ENCODE data around the gene HSD3B2. TPM values are rescaled to one million over a fixed set of nuclear protein-coding genes. Genes with fewer than 3 reads are reported as not detected.

The HSD3B2 gene
- total RNA-seq = 1 to 10 TPM in 1 of 4 donors, not detected in 3; 3.9 TPM

GRCh38 chr1:119414950-119415349 lies at the start of gene HSD3B2:
Gene HSD3B2 (plus strand): TSS chr1:119415150. CDS start chr1:119415420, 270 bp downstream.
- Histone ChIP-seq H3K27ac (no peak within 1 kb of the TSS), H3K4me1 (no peaks in the 10 kb centered on the region), H3K27me3 (no peaks in the 10 kb centered on the region), H3K9me3 (no peaks in the 10 kb centered on the region), H3K36me3 (no peaks in the 10 kb centered on the region), H3K4me3 (no peak within 1 kb of the TSS)
- no peak for TF ChIP-seq EP300 (IDR thresholded peaks at IDR 0.05)
- TF ChIP-seq CTCF (IDR thresholded peaks at IDR 0.05) = no peak
- TF ChIP-seq POLR2A (IDR thresholded peaks at IDR 0.05) = no peak
- no peak for DNase-seq (ENCODE audit: low spot score in 2 of 2)
- WGBS, 2 donors = 71 to 86% methylated on average over 2 of the region's 2 CpGs

GRCh38 chr1:119366424-119366823 lies 48.5 kb upstream of the HSD3B2 start:
- WGBS, 2 donors = 91 to 97% methylated on average over 3 of the region's 3 CpGs
- no peak for DNase-seq (ENCODE audit: low spot score in 2 of 2)
- TF ChIP-seq POLR2A (IDR thresholded peaks at IDR 0.05) (no peak), CTCF (IDR thresholded peaks at IDR 0.05) (no peak), EP300 (IDR thresholded peaks at IDR 0.05) (no peak)

GRCh38 chr1:119367432-119368124 lies 47.4 kb upstream of the HSD3B2 start:
- Histone ChIP-seq H3K4me1 (no peaks in the 10 kb centered on the region), H3K36me3 (no peaks in the 10 kb centered on the region)
- WGBS, 2 donors = 63 to 68% methylated on average over 13 of the region's 13 CpGs

More at GRCh38 chr1:119366424-119366823, 48.5 kb upstream of the HSD3B2 start:
- Histone ChIP-seq H3K27me3 (no peaks in the 10 kb centered on the region), H3K9me3 (no peaks in the 10 kb centered on the region), H3K4me1 (no peaks in the 10 kb centered on the region), H3K27ac (no peak overlapping the region), H3K4me3 (no peak overlapping the region), H3K36me3 (no peaks in the 10 kb centered on the region)

GRCh38 chr1:119368554-119368953 lies 46.4 kb upstream of the HSD3B2 start, which contains the start of gene HAO2:
Gene HAO2 (plus strand): TSS chr1:119368785. CDS start chr1:119381086, 12,301 bp downstream.
- WGBS, 2 donors = 75 to 80% methylated on average over 2 of the region's 2 CpGs
- no peaks in the 10 kb centered on the region for H3K27me3 ChIP-seq
- H3K36me3 ChIP-seq = no peaks in the 10 kb centered on the region
- H3K9me3 ChIP-seq = no peaks in the 10 kb centered on the region
- no peak for DNase-seq (ENCODE audit: low spot score in 2 of 2)
- H3K4me1 ChIP-seq = no peaks in the 10 kb centered on the region
- TF ChIP-seq POLR2A (IDR thresholded peaks at IDR 0.05) (no peak), EP300 (IDR thresholded peaks at IDR 0.05) (no peak), CTCF (IDR thresholded peaks at IDR 0.05) (no peak)
- no peak within 1 kb of the TSS for H3K4me3 ChIP-seq
- H3K27ac ChIP-seq = no peak within 1 kb of the TSS

More at GRCh38 chr1:119367432-119368124, 47.4 kb upstream of the HSD3B2 start:
- Histone ChIP-seq H3K9me3 (no peaks in the 10 kb centered on the region), H3K27ac (no peak overlapping the region), H3K27me3 (no peaks in the 10 kb centered on the region), H3K4me3 (no peak overlapping the region)
- DNase-seq (ENCODE audit: low spot score in 2 of 2) = no peak
- no peak for TF ChIP-seq POLR2A (IDR thresholded peaks at IDR 0.05)
- TF ChIP-seq EP300 (IDR thresholded peaks at IDR 0.05) = no peak
- TF ChIP-seq CTCF (IDR thresholded peaks at IDR 0.05) = peak; percentile 57 to 86 (median 71)

GRCh38 chr1:119370748-119371147 lies 44.2 kb upstream of the HSD3B2 start:
- Histone ChIP-seq H3K36me3 (no peaks in the 10 kb centered on the region), H3K27ac (no peak overlapping the region), H3K4me3 (no peak overlapping the region), H3K27me3 (no peaks in the 10 kb centered on the region), H3K9me3 (no peaks in the 10 kb centered on the region), H3K4me1 (no peaks in the 10 kb centered on the region)
- 88 to 91% methylated on average over 2 of the region's 2 CpGs for WGBS, 2 donors
- DNase-seq (ENCODE audit: low spot score in 2 of 2) = no peak
- TF ChIP-seq EP300 (IDR thresholded peaks at IDR 0.05) = no peak
- no peak for TF ChIP-seq CTCF (IDR thresholded peaks at IDR 0.05)
- no peak for TF ChIP-seq POLR2A (IDR thresholded peaks at IDR 0.05)
